GM12875 (cell line): ENCODE results near the gene MAST4.

Experiments used
- H3K4me3 ChIP-seq: one replicate; pipeline ENCODE4 v1.5.1; 2011; ENCODE audit warnings: low read depth, low read length, control low read depth
- CTCF ChIP-seq: IDR thresholded peaks from 2 replicates; pipeline ENCODE4 v1.5.1; 2011; ENCODE audit warnings: low read depth, mild to moderate bottlenecking, control low read depth, inconsistent platforms, low read length, moderate library complexity, borderline replicate concordance; ENCODE audit not compliant: insufficient read depth

The MAST4 gene

GRCh38 chr5:67038817-67039603 lies 442.8 kb downstream of the MAST4 start:
- TF ChIP-seq CTCF, result no peak
- H3K4me3 ChIP-seq, result no peak overlapping the region

GRCh38 chr5:67042176-67043003 lies 446.2 kb downstream of the MAST4 start:
- TF ChIP-seq CTCF, result no peak
- H3K4me3 ChIP-seq, result no peak overlapping the region

DNA sequence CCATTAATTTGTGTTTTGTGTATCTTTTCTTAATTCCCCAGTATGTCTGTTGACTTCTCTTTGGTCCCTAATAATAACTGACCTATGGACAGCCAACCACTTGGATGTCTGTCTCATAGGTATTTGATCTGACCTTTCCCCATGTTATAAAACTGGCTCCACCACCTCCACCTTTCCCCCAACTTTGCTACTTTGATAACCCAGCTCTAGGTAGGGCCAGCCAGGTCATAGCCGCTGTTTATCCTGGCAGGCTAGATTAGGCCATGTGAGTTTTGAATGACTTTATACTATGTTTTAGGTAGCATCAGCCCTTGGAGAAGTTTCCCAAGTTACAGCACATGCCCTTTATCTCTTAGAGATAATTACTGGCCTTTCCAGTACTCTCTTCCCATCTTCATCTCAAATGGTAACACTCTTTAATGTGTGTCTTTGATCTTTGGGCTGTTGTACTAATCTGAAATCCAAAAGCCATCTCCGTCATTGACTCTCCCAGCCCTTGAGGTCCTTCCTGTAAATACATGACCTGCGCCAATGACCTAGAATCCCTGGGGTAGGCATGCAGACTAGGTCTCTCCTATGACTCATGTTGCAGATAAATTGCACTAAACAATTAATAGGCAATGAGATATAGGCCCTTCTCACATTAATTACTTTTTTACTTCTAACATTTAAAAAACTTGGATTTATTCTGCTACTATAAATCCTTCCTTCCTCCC lies 447.8 kb downstream of the MAST4 start:
- no peak overlapping the region for H3K4me3 ChIP-seq
- TF ChIP-seq CTCF, result no peak

- no peak for TF ChIP-seq CTCF
- no peak overlapping the region for H3K4me3 ChIP-seq
These were observed 449.9 kb downstream of the MAST4 start for GRCh38 chr5:67045816-67046740.

DNA sequence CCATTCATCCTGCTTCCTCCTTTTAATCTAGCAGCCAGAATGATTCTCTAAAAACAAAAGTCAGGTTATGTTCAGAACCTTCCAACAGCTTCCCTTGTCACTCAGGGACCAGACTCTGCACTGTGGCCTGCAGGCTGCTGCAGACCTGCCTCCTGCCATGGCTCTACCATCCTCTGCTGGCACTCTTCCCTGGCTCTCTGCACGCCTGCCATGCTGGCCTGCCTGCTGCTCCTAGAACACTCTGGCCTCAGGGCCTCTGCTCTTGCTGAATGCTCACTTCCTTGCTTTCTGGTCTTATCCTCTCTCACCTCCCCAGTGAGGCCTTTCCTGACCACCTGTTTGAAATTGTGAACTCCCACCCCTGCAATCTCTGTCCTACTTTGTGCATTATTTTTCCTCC lies 451.0 kb downstream of the MAST4 start:
- no peak overlapping the region for H3K4me3 ChIP-seq
- no peak for TF ChIP-seq CTCF

DNA sequence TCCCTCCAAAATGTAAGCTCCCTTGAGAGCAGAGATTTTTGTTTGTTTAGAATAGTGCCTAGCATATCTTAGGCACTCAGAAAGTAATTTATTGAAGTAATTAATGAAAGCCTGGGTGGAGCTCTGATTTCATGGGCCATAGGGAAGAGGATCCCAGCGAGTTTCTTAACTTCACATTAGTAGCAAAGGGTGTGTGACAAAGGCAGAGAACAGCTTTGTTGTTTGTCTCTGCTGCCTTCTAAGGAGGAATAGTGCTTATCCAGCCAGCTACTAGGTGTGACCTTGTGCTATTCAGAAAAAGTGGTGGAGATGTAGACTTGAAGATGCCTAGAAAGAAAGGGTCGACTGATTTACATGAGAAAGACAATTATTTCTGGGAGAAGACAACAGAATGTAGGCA lies 451.4 kb downstream of the MAST4 start:
- no peak overlapping the region for H3K4me3 ChIP-seq
- no peak for TF ChIP-seq CTCF
